NCI-H510A treated with DMSO at 0.1 percent for 48 hours (cell line): ENCODE results near the gene ZNF664.
"Not testable (repeated sequence)": the region's sequence is repeated elsewhere in the genome, so short reads cannot be mapped to it uniquely, and the experiment has no call there.

Experiments
- DNase-seq: peaks from one replicate; lab custom pipeline; 2025; lab: John Stamatoyannopoulos, UW

The ZNF664 gene

GRCh38 chr12:123941624-123942237, 31.3 kb upstream of the ZNF664 start:
- DNase-seq, result no peak

DNA sequence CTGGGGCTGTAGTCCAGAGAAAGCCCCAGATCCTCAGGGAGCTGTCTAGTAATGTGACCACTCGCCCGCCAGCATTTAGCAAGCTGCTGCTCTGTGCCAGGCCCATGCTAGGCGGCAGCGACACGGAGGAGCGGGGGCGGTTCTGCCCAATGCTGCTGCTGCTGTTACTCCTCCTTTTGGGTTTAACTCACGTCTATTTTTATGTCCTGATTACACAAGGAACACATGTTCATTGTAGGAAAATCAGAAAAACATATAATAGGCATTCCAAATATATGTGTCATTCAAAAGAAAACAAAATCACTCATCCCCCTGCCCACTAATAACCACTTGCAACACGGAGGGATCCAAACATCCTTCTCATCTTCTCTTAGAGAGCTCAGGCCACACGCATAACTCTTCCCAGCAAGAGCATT, 30.8 kb upstream of the ZNF664 start:
- DNase-seq, result no peak

DNA sequence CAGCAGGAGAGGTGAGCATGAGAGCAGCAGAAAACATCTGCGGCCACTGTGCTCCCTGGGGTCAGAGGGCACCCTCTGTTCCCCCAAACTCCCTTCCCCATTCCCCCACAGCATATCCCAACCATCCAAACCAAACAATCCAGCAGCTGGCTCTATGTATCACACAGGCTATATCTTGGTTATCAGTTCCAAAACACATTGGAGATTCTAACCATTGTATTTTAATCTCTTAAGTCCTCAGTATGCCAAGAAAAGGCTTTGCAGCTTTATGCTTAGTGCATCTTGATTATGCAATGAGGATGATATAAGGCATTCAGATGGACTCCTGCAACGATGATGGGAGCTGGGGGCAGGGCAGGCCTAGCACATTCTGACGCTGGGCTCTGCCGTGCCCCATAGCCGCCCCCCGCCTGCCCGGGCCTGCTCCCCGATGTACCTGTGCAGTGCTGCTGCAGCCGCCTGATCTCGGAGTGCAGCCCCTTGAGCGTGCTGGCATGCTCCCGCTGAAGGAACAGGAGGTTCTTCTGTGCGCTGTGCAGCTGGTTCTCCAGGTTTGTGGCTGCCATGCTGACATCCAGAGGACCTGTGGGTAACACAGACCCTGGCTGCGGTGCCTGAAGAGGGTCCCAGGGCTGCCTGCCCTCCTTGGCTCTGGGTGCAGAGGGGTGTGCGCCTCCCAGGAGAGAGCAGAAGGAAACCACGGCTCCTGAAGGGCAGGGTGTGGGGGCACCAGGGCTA, 29.9 kb upstream of the ZNF664 start:
- no peak for DNase-seq

- DNase-seq, result no peak
Observed at GRCh38 chr12:123943816-123944215, 29.2 kb upstream of the ZNF664 start.

GRCh38 chr12:123944696-123945095, 28.3 kb upstream of the ZNF664 start:
- no peak for DNase-seq

GRCh38 chr12:123945287-123946151, 27.5 kb upstream of the ZNF664 start:
- DNase-seq, result no peak

- no peak for DNase-seq
Observed at GRCh38 chr12:123946152-123946515, 26.9 kb upstream of the ZNF664 start.

DNA sequence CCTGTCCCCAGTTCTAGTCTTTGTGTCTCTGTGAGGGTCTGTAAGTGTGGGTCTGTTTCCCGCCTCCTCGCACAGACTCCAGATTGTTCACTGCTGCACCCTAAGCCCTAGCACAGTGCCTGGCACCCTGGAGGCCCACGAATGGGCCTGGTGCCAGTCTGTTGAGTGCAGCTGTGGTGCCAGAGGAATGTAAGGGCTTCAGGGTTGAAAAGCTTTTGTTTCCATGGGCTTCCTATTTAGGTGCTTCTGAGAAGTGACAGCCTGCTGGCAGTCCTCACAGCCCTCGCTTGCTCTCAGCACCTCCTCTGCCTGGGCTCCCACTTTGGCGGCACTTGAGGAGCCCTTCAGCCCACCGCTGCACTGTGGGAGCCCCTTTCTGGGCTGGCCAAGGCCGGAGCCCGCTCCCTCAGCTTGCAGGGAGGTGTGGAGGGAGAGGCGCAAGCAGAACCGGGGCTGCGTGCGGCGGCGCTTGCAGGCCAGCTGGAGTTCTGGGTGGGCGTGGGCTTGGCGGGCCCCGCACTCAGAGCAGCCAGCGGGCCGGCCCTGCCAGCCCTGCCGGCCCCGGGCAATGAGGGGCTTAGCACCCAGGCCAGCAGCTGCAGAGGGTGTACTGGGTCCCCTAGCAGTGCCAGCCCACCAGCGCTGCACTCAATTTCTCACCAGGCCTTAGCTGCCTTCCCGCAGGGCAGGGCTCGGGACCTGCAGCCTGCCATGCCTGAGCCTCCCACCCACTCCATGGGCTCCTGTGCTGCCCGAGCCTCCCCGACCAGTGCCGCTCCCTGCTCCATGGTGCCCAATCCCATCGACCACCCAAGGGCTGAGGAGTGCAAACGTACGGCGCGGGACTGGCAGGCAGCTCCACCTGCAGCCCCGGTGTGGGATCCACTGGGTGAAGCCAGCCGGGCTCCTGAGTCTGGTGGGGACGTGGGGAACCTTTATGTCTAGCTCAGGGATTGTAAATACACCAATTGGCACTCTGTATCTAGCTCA, 26.2 kb upstream of the ZNF664 start:
- not testable (repeated sequence) for DNase-seq

DNA sequence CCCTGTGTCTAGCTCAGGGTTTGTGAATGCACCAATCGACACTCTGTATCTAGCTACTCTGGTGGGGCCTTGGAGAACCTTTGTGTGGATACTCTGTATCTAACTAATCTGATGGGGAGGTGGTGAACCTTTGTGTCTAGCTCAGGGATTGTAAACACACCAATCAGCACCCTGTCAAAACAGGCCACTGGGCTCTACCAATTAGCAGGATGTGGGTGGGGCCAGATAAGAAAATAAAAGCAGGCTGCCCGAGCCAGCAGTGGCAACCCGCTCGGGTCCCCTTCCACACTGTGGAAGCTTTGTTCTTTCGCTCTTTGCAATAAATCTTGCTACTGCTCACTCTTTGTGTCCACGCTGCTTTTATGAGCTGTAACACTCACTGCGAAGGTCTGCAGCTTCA, 25.5 kb upstream of the ZNF664 start:
- not testable (repeated sequence) for DNase-seq

- no peak for DNase-seq
Observed at GRCh38 chr12:123948401-123948795, 24.6 kb upstream of the ZNF664 start.

- DNase-seq, result no peak
Observed at GRCh38 chr12:123948796-123949769, 23.9 kb upstream of the ZNF664 start.

GRCh38 chr12:123949770-123950165, 23.2 kb upstream of the ZNF664 start:
- no peak for DNase-seq

DNA sequence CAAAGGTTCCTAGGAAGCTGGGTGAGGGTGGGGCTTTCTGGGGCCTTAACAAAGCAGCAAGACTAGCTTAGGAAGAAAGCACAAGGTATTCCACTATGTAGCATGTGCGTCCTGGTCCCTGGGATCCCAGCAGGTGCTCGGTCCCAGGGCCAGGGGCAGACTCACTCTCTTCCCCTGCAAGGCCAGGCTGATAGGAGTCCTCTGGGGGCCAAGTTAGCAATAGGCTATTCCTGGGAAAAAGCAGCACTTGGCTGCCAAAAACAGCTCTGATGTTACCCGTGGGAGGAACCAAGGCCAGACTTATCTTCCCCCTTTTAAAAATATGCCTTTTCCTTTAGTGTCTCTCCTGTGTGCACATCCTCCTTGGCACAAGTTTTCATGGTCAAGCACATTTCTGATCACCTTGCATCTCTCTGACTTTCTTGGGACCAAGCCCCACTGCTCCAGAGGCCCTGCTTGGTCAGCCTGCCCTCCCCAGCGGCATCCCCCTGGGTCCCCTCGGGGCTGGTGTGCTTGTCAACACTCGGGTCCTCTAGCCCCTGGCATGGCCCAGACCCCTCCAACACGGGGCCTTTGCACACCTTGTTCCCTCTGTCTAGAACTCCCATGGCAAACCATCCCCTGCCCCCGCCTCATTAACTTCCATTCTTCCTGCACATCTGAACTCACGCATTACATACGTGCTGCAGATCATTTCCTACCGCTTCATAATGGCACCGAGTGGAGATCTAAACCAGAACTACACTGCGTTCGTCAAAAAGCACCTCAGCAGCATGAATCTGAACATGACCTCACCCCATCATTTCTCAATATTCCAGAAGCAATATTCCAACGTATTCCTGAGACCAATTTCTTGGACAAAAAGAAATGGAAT, 22.3 kb upstream of the ZNF664 start:
- no peak for DNase-seq

GRCh38 chr12:123951467-123951866, 21.5 kb upstream of the ZNF664 start:
- no peak for DNase-seq

DNA sequence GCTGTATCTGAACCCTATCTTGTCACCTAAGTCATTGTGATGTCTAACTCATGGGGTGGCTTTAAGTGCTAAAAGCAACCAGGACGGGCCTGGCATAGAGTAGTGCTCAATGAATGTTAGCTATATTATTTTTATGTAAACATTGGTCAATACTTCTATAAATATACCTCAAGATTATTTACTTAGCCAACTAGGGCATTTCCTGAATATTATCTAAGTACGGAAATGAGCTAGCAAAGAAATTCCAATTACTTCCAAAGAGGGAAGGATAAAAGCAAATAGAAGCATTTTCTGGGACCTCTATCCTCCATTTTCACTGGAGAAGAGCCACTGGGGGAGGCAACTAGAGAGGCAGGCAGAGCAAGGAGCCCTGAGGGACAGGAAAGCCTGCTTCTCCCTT, 21.0 kb upstream of the ZNF664 start:
- DNase-seq, result no peak

DNA sequence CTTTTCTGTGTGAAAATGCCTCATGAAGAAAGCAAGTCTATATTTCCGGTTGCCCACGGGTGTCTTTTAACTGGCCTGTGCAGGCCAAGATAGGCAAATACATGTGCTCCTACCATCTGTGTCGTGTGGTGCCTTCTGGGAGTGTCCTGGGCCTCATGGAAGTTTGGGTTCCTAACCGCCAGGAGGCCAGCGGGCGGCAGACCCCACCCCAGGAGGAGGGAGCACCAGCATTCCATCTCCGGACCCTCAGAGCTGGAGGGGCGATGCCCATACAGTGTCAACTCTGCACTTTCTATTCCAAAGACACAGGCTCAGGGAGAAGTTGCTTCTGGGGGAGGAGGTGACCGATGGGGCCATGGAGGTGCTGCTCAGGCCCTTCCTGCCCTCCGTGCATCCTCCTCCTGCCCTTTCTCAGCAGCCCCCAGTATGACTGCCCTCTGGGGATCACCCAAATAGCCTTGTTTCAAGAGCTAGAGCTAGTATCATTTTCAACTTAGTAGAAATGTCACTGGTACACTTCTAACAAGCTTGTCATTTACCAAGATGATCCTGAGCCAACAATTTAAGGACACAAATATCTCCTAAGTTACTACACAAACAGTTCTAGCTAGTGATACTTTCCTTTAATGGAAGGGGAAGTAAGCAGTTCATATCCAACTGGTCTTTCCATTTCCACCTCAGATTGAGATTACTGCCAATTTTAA, 18.2 kb upstream of the ZNF664 start:
- no peak for DNase-seq

- DNase-seq, result no peak
Observed at GRCh38 chr12:123956249-123956648, 16.8 kb upstream of the ZNF664 start.

DNA sequence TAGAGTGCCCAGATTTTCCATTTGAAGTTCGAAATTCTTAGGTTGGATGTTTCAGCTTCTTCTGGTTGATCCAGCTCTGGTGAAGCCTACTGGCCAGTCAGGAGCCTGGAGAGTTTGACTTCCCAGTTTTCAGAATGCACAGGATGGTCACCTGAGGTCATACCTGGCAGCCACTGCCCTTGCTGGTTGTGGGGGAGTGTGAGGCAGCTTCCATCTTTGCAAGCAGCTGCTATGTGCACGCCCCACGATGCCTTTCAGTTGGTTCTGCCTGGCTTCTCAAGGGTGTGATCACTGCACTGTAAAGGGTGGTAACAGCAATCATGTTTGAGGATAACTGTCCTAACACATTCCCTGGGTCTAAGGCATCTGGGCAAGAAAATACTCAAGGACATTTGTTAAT, 15.8 kb upstream of the ZNF664 start:
- no peak for DNase-seq

GRCh38 chr12:123958462-123958861, 14.6 kb upstream of the ZNF664 start:
- no peak for DNase-seq
